ENCODE results near the gene DSCAML1.

DNA sequence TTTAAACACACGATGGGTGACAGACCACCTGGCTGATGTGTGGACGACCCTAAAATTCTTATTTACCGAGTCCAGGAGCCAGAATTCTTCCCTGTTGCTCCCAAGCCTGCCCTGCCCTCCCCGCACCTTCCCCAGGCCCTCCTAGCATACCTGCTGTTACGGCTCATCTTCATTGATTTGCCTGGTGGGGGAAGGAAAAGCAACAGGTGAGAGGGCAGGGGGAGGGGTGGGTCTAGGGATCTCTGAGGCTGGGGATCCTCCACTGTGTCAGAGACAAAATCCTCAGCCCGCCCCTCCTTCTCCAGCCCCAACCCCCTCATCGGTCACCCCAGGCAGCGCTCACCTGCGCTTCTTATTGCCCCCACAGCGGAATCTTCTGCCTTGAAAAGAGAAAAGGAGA lies 23.5 kb upstream of the DSCAML1 start:
- no peak for TF ChIP-seq POLR2A (IDR thresholded peaks at IDR 0.05; ENCODE audit: borderline replicate concordance, extremely low read depth, insufficient read depth, insufficient read length)
- no peak for TF ChIP-seq SIN3A (IDR thresholded peaks at IDR 0.05; ENCODE audit: low read depth)
- no peak for TF ChIP-seq EZH2 (IDR thresholded peaks at IDR 0.05)
- no peak for TF ChIP-seq CTCF (IDR thresholded peaks at IDR 0.05 in 2 of 3, conservative IDR thresholded peaks at IDR 0.05 in 1 of 3; ENCODE audit: borderline replicate concordance in 1 of 3, insufficient read depth in 1 of 3, low read depth in 2 of 3, low read length in 2 of 3)
- TF ChIP-seq EZH2phosphoT487 (IDR thresholded peaks at IDR 0.05; ENCODE audit: borderline replicate concordance) = no peak
- TF ChIP-seq YY1 (IDR thresholded peaks at IDR 0.05; ENCODE audit: extremely low read depth, insufficient replicate concordance, low read depth, low read length) = no peak
- TF ChIP-seq REST (IDR thresholded peaks at IDR 0.05; ENCODE audit: low read depth) = no peak

All from HCT116 (cell line).